Measurements from ENCODE around the gene METTL9. TPM values are rescaled to one million over a fixed set of nuclear protein-coding genes. Genes with fewer than 3 reads are reported as not detected.
"Not testable (repeated sequence)": the region's sequence is repeated elsewhere in the genome, so short reads cannot be mapped to it uniquely, and the experiment has no call there.

Gene METTL9
- total and polyA plus RNA-seq, 2 donors (not counting 1 experiment from before 2014, with no cell fraction given) = 124 to 163 TPM

DNA sequence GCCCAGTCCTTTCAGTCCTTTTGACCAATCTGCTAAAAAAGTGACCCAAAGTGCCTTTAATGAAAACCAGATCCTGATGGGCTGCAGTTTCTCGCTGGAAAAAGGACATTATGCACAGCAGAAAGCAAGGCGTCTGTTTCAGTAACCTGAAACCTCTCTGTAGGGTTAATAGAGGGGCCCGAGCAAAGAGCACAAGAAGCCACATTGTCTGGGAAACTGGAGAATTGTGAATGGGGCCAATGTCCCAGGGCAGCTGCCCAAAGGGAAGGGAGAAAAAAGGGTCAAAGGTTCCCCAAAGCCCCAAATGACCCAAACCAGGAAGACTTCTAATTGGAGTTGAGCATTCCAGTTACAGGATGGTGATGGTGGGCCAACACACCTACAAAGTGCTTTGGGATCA is 67.4 kb downstream of the METTL9 start:
- no peak overlapping the region for H3K9ac ChIP-seq (ENCODE audit: insufficient read depth, low read length)
- no peak overlapping the region for H2AFZ ChIP-seq (ENCODE audit: low read length)
- no peak overlapping the region for H3K27ac ChIP-seq (ENCODE audit: insufficient read depth, low read length)
- H3K4me3 ChIP-seq (replicated peaks in 1 of 4; ENCODE audit: control extremely low read depth in 1 of 4, insufficient read depth in 1 of 4, low read depth in 3 of 4, low read length in 4 of 4) = no peak overlapping the region
- no peak overlapping the region for H3K4me2 ChIP-seq (ENCODE audit: extremely low read depth, insufficient read depth, low read length)
- TF ChIP-seq EZH2 (IDR thresholded peaks at IDR 0.05; ENCODE audit: low read length, missing control alignments) = no peak
- TF ChIP-seq, protein P1, sequence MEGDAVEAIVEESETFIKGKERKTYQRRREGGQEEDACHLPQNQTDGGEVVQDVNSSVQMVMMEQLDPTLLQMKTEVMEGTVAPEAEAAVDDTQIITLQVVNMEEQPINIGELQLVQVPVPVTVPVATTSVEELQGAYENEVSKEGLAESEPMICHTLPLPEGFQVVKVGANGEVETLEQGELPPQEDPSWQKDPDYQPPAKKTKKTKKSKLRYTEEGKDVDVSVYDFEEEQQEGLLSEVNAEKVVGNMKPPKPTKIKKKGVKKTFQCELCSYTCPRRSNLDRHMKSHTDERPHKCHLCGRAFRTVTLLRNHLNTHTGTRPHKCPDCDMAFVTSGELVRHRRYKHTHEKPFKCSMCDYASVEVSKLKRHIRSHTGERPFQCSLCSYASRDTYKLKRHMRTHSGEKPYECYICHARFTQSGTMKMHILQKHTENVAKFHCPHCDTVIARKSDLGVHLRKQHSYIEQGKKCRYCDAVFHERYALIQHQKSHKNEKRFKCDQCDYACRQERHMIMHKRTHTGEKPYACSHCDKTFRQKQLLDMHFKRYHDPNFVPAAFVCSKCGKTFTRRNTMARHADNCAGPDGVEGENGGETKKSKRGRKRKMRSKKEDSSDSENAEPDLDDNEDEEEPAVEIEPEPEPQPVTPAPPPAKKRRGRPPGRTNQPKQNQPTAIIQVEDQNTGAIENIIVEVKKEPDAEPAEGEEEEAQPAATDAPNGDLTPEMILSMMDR (conservative IDR thresholded peaks at IDR 0.05 in 1 of 2, IDR thresholded peaks at IDR 0.05 in 1 of 2; ENCODE audit: low read depth in 1 of 2, low read length in 2 of 2) = no peak
- H3K36me3 ChIP-seq (ENCODE audit: control insufficient read depth, insufficient read depth, low read length) = no peaks in the 10 kb centered on the region
- H3K79me2 ChIP-seq (ENCODE audit: control insufficient read depth, insufficient read depth, low read length) = no peaks in the 10 kb centered on the region
- no peak for DNase-seq (ENCODE audit: low read depth in 2 of 2)
- no peaks in the 10 kb centered on the region for H3K9me3 ChIP-seq (ENCODE audit: control insufficient read depth, insufficient read depth, low read depth, low read length)
- no peaks in the 10 kb centered on the region for H4K20me1 ChIP-seq (ENCODE audit: control insufficient read depth, extremely low read depth, insufficient read depth, low read length)
- H3K4me1 ChIP-seq (ENCODE audit: control insufficient read depth, extremely low read depth, insufficient read depth, low read length) = no peaks in the 10 kb centered on the region
- peaks cover 4% of the 10 kb centered on the region for H3K27me3 ChIP-seq (ENCODE audit: control insufficient read depth, insufficient read depth, low read length)

DNA sequence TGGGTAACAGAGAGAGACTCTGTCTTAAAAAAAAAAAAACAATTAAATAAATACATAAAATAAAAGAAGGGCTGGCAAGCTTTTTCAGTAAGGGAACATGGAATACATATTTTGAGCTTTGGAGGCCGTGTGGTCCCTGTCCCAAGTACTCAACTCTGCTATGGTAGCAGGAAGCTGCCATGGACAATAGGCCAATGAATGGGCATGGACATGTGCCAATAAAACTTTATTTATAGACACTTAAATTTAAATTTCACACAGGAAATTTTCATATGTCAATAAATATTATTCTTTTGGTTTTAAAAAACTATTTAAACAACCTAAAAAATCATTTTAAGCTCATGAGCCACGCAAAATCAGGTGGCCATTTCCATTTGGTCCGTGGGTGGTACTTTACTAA is 68.2 kb downstream of the METTL9 start:
- H3K4me3 ChIP-seq (replicated peaks in 1 of 4; ENCODE audit: control extremely low read depth in 1 of 4, insufficient read depth in 1 of 4, low read depth in 3 of 4, low read length in 4 of 4) = no peak overlapping the region
- no peaks in the 10 kb centered on the region for H4K20me1 ChIP-seq (ENCODE audit: control insufficient read depth, extremely low read depth, insufficient read depth, low read length)
- peaks cover 4% of the 10 kb centered on the region for H3K27me3 ChIP-seq (ENCODE audit: control insufficient read depth, insufficient read depth, low read length)
- no peaks in the 10 kb centered on the region for H3K4me1 ChIP-seq (ENCODE audit: control insufficient read depth, extremely low read depth, insufficient read depth, low read length)
- no peaks in the 10 kb centered on the region for H3K36me3 ChIP-seq (ENCODE audit: control insufficient read depth, insufficient read depth, low read length)
- H3K79me2 ChIP-seq (ENCODE audit: control insufficient read depth, insufficient read depth, low read length) = no peaks in the 10 kb centered on the region
- no peak overlapping the region for H3K4me2 ChIP-seq (ENCODE audit: extremely low read depth, insufficient read depth, low read length)
- H2AFZ ChIP-seq (ENCODE audit: low read length) = no peak overlapping the region
- no peaks in the 10 kb centered on the region for H3K9me3 ChIP-seq (ENCODE audit: control insufficient read depth, insufficient read depth, low read depth, low read length)
- DNase-seq (ENCODE audit: low read depth in 2 of 2) = no peak
- TF ChIP-seq, protein P1 (conservative IDR thresholded peaks at IDR 0.05 in 1 of 2, IDR thresholded peaks at IDR 0.05 in 1 of 2; ENCODE audit: low read depth in 1 of 2, low read length in 2 of 2) = no peak
- TF ChIP-seq EZH2 (IDR thresholded peaks at IDR 0.05; ENCODE audit: low read length, missing control alignments) = no peak
- H3K27ac ChIP-seq (ENCODE audit: insufficient read depth, low read length) = no peak overlapping the region
- no peak overlapping the region for H3K9ac ChIP-seq (ENCODE audit: insufficient read depth, low read length)

DNA sequence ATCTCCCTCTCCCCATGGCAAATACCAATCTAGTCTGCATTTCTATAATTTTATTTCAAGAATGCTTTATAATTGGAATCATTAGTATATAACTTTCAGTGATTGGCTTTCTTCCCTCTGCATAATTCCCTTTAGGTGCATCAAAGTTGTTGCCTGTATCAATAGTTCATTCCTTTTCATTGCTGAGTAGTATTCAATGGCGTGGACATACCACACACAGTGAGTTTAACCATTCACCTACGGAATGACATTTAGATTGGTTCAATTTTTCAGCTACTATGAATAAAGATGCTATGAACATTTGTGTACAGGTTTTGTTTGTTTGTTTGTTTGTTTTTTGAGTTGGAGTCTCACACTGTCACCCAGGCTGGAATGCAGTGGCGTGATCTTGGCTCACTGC is 74.1 kb downstream of the METTL9 start:
- H2AFZ ChIP-seq (ENCODE audit: low read length) = no peak overlapping the region
- no peak overlapping the region for H3K27ac ChIP-seq (ENCODE audit: insufficient read depth, low read length)
- H3K9ac ChIP-seq (ENCODE audit: insufficient read depth, low read length) = no peak overlapping the region
- no peaks in the 10 kb centered on the region for H4K20me1 ChIP-seq (ENCODE audit: control insufficient read depth, extremely low read depth, insufficient read depth, low read length)
- TF ChIP-seq, protein P1 (conservative IDR thresholded peaks at IDR 0.05 in 1 of 2, IDR thresholded peaks at IDR 0.05 in 1 of 2; ENCODE audit: low read depth in 1 of 2, low read length in 2 of 2) = no peak
- TF ChIP-seq EZH2 (IDR thresholded peaks at IDR 0.05; ENCODE audit: low read length, missing control alignments) = no peak
- DNase-seq (ENCODE audit: low read depth in 2 of 2) = no peak
- no peaks in the 10 kb centered on the region for H3K4me1 ChIP-seq (ENCODE audit: control insufficient read depth, extremely low read depth, insufficient read depth, low read length)
- H3K27me3 ChIP-seq (ENCODE audit: control insufficient read depth, insufficient read depth, low read length) = peaks cover 4% of the 10 kb centered on the region
- H3K9me3 ChIP-seq (ENCODE audit: control insufficient read depth, insufficient read depth, low read depth, low read length) = no peaks in the 10 kb centered on the region
- H3K4me2 ChIP-seq (ENCODE audit: extremely low read depth, insufficient read depth, low read length) = no peak overlapping the region
- H3K36me3 ChIP-seq (ENCODE audit: control insufficient read depth, insufficient read depth, low read length) = no peaks in the 10 kb centered on the region
- H3K79me2 ChIP-seq (ENCODE audit: control insufficient read depth, insufficient read depth, low read length) = no peaks in the 10 kb centered on the region
- no peak overlapping the region for H3K4me3 ChIP-seq (replicated peaks in 1 of 4; ENCODE audit: control extremely low read depth in 1 of 4, insufficient read depth in 1 of 4, low read depth in 3 of 4, low read length in 4 of 4)

DNA sequence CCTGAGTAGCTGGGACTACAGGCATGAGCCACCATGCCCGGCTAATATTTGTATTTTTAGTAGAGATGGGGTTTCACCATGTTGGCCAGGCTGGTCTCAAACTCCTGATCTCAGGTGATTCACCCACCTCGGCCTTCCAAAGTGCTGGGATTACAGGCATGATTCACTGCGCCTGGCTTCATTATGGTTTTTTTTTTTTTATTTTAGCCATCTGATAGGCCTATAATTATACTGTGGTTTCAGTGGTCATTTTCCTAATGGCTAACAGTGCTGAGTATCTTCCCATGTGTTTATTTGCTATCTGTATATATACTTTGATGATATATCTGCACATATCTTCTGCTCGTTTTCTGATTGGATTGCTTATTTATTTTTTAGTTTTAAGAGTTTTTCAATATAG is 75.1 kb downstream of the METTL9 start:
- not testable (repeated sequence) for H3K4me1 ChIP-seq (ENCODE audit: control insufficient read depth, extremely low read depth, insufficient read depth, low read length); H3K27ac ChIP-seq (ENCODE audit: insufficient read depth, low read length); H3K27me3 ChIP-seq (ENCODE audit: control insufficient read depth, insufficient read depth, low read length); H3K79me2 ChIP-seq (ENCODE audit: control insufficient read depth, insufficient read depth, low read length); H3K9ac ChIP-seq (ENCODE audit: insufficient read depth, low read length); H3K36me3 ChIP-seq (ENCODE audit: control insufficient read depth, insufficient read depth, low read length); H2AFZ ChIP-seq (ENCODE audit: low read length); H3K9me3 ChIP-seq (ENCODE audit: control insufficient read depth, insufficient read depth, low read depth, low read length); H3K4me3 ChIP-seq (replicated peaks in 1 of 4; ENCODE audit: control extremely low read depth in 1 of 4, insufficient read depth in 1 of 4, low read depth in 3 of 4, low read length in 4 of 4); H3K4me2 ChIP-seq (ENCODE audit: extremely low read depth, insufficient read depth, low read length); DNase-seq (ENCODE audit: low read depth in 2 of 2); H4K20me1 ChIP-seq (ENCODE audit: control insufficient read depth, extremely low read depth, insufficient read depth, low read length)

DNA sequence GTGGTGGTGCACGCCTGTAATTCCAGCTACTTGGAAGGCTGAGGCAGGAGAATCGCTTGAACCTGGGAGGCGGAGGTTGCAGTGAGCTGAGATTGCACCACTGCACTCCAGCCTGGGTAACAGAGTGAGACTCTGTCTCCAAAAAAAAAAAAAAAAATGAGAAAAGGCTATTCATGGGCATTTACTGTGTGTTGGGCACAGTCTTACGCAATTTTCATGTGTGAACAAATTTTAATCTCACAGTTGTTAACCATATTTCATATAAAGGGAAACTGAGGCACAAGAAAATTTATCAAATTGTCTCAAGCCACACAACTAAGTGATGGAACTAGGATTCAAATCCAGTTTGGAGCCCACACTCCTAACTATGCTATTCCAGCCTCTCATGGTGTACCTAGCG is 81.3 kb downstream of the METTL9 start:
- H3K4me1 ChIP-seq (ENCODE audit: control insufficient read depth, extremely low read depth, insufficient read depth, low read length); DNase-seq (ENCODE audit: low read depth in 2 of 2); H2AFZ ChIP-seq (ENCODE audit: low read length): not testable (repeated sequence)

More for the DNA sequence above, 81.3 kb downstream of the METTL9 start:
- H3K9me3 ChIP-seq (ENCODE audit: control insufficient read depth, insufficient read depth, low read depth, low read length); H3K27me3 ChIP-seq (ENCODE audit: control insufficient read depth, insufficient read depth, low read length); H3K27ac ChIP-seq (ENCODE audit: insufficient read depth, low read length); H3K4me3 ChIP-seq (replicated peaks in 1 of 4; ENCODE audit: control extremely low read depth in 1 of 4, insufficient read depth in 1 of 4, low read depth in 3 of 4, low read length in 4 of 4); H3K4me2 ChIP-seq (ENCODE audit: extremely low read depth, insufficient read depth, low read length); H3K36me3 ChIP-seq (ENCODE audit: control insufficient read depth, insufficient read depth, low read length); H3K9ac ChIP-seq (ENCODE audit: insufficient read depth, low read length); H3K79me2 ChIP-seq (ENCODE audit: control insufficient read depth, insufficient read depth, low read length); H4K20me1 ChIP-seq (ENCODE audit: control insufficient read depth, extremely low read depth, insufficient read depth, low read length): not testable (repeated sequence)

Data from fibroblast of lung (primary cell).